ENCODE data around the gene NOL9.

The NOL9 gene

GRCh38 chr1:6519935-6520671, 34.2 kb downstream of the NOL9 start:
- peak in 8 of 14 donors; percentile 13 to 63 (median 44) for DNase-seq

DNA sequence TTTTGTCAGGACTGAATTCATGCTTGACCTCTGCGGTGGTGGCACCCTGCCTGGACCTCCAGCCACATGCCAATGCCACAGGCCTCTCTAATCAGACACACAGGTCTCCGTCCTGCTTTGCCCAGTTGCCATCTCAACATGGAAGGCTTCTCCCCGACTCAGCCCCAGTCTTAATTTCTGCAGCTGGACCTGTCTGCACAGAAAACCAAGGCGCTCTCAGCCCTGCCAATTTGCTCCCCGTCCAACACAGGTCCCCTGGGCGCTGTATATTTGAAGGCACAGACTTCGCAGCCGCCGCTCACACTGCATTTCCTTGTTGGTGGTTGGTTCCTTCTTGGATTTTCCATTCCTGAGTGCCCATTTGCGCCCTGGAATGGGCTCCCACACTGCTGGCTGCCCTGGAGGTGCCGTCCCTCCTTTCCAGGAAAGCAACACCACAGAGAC, 34.8 kb downstream of the NOL9 start:
- no peak for DNase-seq

DNA sequence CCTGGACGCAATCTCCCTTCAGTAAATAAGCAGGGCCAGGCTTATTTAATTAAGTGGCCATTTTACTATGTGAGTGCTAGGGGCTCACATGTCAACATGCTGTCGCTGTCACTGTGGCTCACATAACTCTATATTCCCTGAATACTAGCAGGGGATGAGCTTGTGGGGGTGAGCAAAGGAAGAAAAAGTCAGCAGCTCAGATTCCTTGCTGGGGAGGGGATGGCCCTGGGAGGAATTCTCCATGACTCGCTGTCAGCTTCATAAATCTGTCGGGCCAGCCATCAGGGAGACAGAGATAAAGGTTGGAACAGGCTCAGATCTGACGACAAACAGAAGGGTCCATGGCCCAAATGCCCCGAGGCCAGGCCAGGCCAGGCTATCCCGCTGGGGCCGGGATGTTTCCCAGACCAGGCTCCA, 36.9 kb downstream of the NOL9 start:
- no peak for DNase-seq

DNA sequence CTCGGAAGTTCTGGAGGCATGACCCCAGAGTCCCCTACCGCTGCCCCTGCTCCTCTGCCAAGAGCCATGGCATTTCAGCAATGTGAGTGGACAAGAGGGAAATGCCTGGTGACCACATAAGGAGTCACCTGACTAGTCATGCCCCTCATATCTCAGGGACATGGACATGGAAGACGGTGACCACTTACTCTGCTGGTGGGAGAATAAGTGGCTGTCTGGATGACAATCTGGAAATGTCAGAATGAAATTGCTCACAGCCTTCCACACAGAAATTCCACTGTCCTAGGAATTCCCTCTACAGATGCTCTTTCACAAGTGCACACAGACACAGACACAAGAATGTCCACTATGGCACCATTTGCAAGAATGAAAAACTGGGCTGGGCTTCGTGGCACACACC, 38.5 kb downstream of the NOL9 start:
- DNase-seq, result no peak

- DNase-seq, result peak in 2 of 14 donors; percentile 16 to 39
Observed at GRCh38 chr1:6513320-6513801, 41.0 kb downstream of the NOL9 start.

DNA sequence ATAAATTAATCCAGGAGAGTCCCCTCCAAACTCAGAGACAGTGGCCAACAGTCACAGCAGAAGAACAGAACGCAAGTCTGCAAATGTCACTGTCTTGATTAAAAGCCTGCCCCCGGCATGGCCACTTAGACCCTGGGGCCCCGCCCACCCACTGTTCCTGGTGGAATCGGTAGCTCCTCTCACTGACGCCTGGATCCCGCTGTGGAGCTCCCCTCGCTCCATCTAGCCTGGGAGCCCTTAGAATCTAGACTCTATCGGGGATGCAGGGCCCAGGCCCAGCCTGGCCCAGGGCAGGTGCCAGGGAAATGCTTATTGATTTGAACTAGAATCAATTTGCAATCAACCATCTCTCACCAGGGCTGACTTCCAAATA, 41.4 kb downstream of the NOL9 start:
- DNase-seq, result no peak

- DNase-seq, result no peak
Observed at GRCh38 chr1:6512245-6512907, 41.9 kb downstream of the NOL9 start.

DNA sequence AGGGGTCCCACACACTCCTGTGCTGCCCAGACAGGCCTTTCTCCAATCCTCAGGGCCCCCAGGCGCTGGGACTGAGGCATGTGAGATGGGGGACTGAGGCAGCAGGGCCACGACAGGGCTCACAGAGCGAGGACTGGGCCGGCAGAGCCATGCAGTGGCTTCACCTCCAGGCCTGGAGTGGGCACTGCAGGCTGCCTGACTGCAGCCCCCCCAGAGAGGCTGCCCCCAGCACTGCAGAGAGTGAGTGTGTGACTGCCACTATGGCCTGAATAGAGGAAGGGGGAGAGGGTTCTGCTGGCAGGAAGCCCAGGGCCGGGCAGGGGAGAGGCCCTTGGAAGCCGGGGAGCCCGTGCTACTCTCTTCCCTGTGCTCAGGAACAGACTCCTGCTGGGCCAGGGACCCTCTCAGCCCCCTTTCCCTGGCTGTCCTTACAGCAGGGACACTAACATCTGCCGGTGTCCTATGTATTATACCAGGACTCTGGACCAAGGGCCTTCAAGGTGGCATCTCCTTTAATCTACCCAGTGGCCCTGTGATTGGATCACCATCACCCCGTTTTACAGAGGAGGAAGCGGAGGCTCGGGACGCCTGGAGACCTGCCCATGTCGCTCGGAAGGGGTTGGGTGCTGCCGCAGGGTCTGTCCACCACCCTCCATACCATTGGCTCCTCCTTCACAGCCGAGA, 42.6 kb downstream of the NOL9 start:
- no peak for DNase-seq

DNA sequence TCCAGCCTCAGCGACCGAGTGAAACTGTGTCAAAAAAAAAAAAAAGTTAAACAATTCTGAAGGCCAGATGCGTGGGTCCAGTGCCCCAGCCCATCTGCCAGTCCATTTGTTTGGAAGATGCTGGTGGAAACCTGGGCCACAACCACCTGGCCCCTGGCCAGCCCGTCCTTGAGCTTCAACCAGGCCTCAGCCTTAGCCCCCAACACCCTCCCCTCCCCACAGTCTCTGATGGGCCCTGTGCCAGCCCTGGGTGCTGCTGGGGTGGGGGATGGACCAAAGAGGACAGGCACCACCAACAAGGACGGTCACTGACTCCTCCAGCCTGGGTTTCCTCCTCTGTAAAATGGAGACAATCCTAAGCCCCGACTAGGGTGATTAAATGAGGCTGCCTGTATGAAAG, 43.3 kb downstream of the NOL9 start:
- DNase-seq, result peak in 1 of 14 donors; percentile 14

GRCh38 chr1:6510493-6510892, 43.8 kb downstream of the NOL9 start:
- DNase-seq, result no peak

DNA sequence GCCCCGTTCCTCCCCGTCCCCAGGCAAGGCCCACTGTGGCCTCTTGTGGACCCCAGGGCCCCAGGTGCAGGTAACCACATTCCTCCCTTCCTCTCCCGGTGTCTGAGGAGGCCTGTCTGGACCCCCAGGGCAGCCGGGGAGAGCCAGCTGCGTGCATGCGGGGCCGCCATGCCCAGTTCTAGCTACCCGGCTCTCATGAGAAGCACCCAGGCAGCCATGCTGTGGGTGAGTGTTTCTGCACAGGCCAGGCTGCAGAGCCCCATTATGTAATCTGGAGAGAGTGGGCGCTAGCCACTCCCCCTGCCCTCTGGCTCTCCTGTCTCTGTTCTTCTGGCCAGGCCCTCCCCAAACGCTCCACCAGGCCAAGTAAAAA, 44.4 kb downstream of the NOL9 start:
- peak in 2 of 14 donors; percentile 13 to 25 for DNase-seq

GRCh38 chr1:6509220-6509918, 44.9 kb downstream of the NOL9 start:
- peak in 1 of 14 donors; percentile 30 for DNase-seq

GRCh38 chr1:6508816-6509189, 45.5 kb downstream of the NOL9 start:
- peak in 1 of 14 donors; percentile 30 for DNase-seq

DNA sequence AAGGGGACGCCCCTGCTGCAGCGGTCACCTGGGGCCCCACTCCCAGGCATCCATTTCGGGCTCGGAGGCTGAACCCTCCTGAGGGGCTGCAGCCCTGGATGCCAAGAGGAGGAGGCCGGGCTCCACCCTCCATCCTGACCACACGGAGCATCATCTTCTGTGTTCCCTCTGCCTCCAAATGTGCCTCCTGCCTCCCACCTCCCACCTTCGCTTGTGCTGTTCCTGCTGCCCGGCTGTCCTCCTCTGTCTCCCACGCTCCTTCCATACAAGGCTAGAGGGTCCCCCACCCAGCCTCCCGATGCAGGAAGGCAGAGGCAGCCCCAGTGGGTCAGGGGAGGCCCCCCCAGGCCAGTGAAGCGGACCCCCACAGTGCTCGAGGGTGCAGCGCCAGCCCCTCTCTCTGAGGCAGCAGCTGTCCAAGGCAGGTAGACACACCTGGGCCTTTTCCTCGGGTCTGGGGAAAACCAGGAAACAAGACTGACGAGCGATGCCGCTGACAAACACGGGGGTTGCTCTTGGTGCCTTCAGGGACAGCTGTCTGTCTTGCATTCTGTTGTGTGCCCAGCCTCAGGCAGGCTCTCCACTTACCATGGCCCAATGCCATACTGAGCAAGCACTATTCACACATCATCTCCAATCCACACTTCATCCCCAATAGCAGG, 46.0 kb downstream of the NOL9 start:
- DNase-seq, result peak in 1 of 14 donors; percentile 41

GRCh38 chr1:6507461-6507911, 46.8 kb downstream of the NOL9 start:
- DNase-seq, result peak in 6 of 14 donors; percentile 32 to 98 (median 52)

GRCh38 chr1:6507037-6507428, 47.3 kb downstream of the NOL9 start:
- peak in 3 of 14 donors; percentile 29 to 54 (median 34) for DNase-seq

- no peak for DNase-seq
Observed at GRCh38 chr1:6506210-6507036, 47.9 kb downstream of the NOL9 start.

DNA sequence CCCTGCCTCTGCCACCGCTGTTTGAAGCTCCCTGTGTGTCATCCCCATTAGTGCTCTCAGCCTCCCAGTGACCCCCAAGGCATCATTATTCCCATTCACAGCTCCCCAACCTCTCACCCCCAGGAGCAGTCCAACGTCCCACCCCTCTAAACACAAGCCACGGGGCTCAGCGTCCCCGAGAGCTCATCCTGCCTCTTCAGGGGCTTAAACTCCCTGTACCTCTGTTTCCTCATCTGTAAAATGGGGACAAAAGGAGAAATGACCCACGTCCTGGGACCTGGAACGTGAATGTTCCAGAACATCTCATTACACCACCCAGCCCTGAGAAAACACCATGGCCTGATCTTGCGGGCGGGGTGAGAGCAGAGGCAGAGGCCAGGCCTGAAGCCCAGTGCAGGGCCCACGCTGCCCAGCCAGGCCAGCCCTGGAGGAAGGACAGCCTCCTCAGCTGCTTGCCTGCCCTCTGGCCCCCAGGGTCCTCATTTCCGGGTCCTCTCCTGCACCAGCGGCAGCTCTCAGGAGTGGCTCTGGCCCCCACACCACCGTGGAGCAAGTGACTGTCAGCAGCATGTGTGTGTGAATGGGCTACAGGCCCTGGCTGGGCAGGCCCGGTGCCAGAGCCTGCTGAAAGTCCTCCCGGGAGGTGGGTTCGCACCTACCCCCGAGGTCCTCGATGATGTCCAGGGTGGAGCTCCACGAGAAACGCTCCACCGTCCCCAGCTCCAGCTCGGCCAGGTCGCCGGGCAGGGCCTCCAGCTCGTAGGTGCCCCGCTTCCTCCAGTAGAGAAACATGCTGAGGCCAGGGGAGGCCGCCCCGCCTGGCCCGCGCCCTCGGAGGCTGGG, 48.7 kb downstream of the NOL9 start:
- DNase-seq, result no peak

GRCh38 chr1:6504887-6505286, 49.4 kb downstream of the NOL9 start:
- no peak for DNase-seq
